Activated CD4-positive, alpha-beta T cell treated with anti-CD3 and anti-CD28 coated beads, Interleukin-2, amount 50 U/mL, for 24 hours (primary cell): Measurements from ENCODE around the gene PRXL2B.

Experiments used
- DNase-seq, 2 donors: peaks; one replicate each; pipeline ENCODE4 v3.0.0-alpha.2; 2020; ENCODE audit warnings: low read depth in 1 of 2, low spot score in 1 of 2

PRXL2B gene

GRCh38 chr1:2596530-2597333 is 10.2 kb downstream of the PRXL2B start:
- DNase-seq = no peak

- no peak for DNase-seq
These were observed 11.1 kb downstream of the PRXL2B start for GRCh38 chr1:2597441-2598328.

DNA sequence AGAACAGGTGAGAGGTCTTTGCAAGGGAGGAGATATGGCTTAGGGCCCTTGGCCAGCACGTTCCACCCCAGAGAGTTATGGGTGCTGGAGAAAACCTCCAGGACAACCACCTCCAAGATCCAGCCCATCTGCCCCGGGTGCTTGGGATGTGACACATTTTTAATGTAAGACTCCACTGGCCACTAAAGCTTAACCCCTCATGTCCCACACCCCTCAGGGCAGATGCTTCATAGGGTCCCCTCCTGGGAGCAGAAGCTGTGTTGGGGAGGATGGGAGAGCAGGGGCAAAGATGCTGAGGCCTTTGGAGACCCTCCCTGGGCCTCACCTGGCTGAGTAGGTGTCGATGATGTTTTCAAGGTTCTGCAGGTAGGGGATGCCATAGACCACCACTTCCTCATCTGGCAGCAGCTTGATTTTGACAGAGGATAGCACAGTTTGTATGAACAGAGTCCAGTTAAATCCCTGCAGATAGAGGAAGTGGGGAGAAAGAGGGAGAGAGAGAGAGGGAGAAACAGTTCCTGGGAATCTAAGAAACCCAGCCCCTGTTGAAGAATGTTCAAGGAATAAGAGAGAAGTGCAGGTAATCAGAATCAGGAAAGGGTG is 11.9 kb downstream of the PRXL2B start:
- DNase-seq = no peak

DNA sequence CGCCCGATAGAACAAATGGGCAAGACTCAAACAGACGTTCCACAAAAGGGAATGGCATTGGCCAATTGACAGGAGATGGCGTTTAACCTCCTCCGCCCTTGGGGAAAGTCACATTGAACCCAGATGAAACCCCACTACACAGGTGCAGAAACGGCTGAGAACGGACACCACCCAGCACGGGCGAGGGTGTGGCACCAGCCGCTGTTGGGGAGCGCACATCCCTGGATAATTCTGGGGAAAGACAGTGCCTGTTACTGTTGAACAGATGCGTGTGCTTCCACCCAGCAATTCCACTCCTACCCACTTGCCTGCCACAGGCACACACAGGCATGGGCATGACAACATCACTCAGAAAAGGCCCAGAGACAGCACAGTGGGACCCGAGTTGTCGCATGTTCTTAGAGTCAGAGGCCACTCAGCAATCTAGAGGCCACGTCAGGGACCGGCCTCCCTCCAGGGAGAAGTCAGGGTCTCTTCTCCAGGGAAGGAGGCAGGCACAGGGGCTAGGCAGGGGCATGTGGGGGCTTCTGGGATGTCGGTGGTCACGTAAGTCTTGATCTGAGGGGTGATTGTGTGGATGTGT is 15.2 kb downstream of the PRXL2B start:
- DNase-seq = no peak

GRCh38 chr1:2602311-2602835 is 15.8 kb downstream of the PRXL2B start:
- DNase-seq = no peak

DNA sequence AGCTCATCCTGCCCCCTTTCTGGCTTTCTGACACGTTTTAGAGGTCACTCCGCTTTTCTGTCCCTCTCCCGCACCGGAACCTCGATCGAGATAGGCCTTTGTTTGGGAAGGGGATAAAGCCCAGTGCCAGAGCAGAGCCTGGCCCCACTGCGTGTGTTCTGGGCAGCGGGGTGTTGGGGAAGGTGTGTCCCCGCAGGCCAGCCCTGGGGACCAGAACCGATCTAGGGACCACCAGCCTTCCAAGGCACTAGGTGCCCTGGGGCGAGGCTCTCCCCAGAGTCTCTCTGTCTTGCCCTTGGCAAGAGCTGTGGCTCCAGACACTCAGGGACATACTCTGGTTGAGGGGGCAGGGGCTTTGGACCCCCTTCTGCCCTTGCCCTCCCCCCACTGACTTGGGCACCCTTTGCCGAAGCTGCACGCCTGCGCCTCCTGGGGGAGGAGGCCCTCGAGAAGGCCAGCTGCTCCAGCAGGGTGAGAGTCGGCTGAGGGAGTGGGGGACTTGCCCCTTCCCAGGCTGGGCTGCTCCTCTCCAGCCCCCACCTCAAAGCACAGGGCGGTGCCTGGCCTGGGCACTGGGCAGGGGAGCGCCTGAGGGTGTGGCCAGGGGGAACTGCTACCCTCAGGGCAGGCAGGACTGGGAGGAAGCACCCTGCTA is 16.4 kb downstream of the PRXL2B start:
- no peak for DNase-seq

- DNase-seq = no peak
These were observed 17.1 kb downstream of the PRXL2B start for GRCh38 chr1:2603521-2604155.

DNA sequence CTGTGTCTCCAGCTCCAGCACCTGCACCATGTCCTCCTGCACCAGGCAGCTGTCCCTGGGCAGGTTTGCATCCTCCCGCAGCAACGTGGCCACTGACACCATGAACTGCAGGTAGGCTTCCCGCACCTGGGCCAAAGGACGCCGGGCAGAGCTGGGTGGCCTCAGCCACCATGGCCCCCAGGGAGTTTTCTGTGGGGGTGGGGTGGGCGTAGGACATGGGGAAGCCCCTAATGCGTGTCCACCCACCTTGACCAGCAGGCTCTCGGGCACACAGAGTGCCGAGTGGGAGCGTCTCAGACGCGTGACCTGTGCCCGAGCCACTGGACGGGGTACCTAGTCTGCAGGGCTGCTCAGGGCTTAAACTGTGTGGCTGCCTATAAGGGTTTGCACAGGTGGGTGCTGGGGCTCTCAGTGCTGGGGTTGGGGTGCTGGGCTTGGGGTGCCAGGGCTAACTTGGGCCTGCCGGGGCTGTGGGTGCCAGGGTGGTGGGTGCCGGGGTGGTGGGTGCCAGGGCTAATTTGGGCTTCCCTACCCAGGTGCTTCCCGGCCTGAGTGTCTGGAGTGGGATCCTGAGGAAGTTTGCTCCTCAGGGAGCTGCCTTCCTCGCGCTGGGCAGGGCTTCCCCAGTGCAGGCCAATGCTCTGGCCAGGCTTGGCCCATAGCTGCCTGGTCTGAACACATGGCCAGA is 17.7 kb downstream of the PRXL2B start:
- no peak for DNase-seq

- no peak for DNase-seq
These were observed 18.4 kb downstream of the PRXL2B start for GRCh38 chr1:2604844-2605508.

DNA sequence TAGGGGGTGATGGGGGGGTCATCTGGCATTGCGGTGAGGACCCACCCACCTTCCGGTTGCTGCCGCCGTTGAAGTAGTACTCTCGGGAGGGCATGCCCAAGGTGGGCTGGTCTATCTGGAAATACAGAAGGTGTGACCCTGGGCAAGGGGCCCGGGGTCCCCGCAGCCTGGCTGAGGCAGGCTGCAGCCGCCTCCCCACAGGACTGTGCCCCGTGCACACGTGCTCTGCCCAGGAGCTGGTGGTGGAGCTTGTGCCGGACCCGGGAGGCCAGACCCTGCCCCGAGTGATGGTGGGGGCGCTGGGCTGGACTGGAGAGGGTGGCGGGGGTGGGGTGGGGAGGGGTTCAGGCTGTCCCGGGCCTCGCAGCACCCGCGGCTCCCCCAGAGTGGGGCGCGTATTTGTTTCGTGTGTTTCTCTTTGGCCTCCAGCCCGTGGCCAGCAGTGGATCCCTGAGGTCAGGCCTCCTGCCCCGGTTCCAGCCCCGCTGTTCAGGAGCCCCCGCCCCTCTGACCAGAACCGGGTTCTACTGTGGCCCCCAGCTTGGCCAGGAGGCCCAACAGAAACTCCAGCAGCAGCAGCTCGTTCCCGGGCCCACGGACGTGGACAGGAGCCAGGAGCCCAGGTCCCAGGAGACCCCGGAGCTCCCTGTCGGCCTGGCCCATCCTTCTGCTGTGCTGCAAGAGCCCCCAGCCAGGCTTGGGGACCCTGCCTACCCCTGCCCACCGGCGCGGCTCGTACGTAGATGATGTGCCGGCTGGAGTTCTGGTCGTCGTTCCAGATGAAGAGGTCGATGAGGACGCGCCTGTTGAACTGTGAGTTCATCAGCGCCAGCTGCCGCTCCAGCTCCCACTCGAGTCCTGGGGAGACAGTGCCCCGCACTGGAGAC is 19.2 kb downstream of the PRXL2B start:
- no peak for DNase-seq

DNA sequence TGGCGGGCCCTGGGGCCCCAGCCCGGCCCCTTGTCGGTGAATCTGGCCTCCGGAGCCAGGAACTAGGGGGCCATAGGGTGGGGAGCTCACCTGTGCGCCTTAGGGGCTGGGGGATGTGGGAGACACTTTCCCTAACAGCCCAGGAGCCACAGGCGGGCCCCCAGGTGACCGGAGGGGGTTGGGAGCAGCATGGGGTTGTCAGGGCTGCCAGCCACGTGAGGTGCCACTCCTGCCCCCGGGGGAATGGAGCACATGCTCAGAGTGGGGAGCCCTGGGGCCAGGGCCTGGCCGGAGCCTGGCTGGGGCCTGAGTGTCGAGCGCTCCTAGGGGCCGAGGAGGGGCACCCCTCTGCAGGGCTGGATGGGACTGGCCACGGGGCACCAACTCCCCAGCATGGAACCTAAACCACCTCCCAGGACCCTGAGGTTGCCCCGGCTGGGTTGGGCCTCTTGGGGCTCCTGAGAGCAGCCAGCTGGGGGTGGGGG is 19.9 kb downstream of the PRXL2B start:
- no peak for DNase-seq

- DNase-seq = no peak
These were observed 20.5 kb downstream of the PRXL2B start for GRCh38 chr1:2606881-2607621.

- no peak for DNase-seq
These were observed 21.1 kb downstream of the PRXL2B start for GRCh38 chr1:2607641-2608091.

- DNase-seq = no peak
These were observed 22.9 kb downstream of the PRXL2B start for GRCh38 chr1:2609319-2610035.

DNA sequence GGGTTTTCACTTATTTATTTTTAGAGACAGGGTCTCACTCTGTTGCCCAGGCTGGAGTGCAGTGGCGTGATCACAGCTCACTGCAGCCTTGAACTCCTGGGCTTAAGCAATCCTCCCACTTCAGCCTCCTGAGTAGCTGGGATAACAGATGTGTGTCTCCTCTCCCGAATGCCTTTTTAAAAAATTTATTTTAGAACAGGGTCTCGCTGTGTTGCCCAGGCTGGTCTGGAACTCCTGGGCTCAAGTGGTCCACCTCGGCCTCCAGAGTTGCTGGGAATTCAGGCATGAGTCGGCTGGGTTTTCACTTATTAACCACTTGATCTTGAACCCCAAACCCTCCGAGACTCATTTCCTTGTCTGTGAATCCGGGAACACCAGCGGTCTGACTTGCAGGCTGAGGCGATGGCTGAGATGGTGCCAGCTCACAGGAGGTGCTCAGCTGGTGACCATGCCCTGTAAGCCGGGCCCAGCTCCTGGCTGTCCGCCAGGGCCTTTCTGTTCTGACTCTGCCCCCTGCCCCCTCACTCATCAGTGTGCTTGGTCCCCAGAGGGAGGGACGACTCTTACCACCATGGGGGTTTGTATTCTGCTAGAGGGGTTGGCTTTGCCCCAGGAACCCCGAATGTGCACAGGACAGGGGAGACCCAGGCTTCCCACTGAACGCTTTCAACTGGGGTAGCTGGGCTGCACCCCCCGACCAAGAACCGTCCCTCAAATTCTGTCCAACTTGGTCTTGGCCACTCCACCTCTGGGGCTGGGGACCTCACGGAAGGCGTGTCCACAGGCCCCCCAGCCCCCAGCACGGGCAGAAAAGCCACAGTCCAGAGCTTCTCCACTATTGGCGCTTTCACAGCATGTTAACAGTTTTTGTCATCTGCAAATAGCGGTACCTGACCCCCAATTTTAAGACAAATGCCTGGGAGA is 23.7 kb downstream of the PRXL2B start:
- DNase-seq = no peak
